GM12878 (cell line): Measurements from ENCODE around the gene RASAL1. TPM values are rescaled to one million over a fixed set of nuclear protein-coding genes. Genes with fewer than 3 reads are reported as not detected.

ENCODE experiments used
- CEBPB ChIP-seq, 2 experiments: fragments of 150-350 bp in 1 of 2; IDR thresholded peaks; 2 replicates each; pipeline ENCODE4 v1.6.1; 2012 to 2014; ENCODE audit warnings: low read depth in 2 of 2, low read length in 2 of 2, borderline replicate concordance in 1 of 2, inconsistent platforms in 1 of 2
- HDGF ChIP-seq: fragments of 450-650 bp; IDR thresholded peaks from 2 replicates; pipeline ENCODE4 v1.6.1; 2016; ENCODE audit warnings: antibody characterized with exemption
- MYB ChIP-seq: fragments of 150-350 bp; IDR thresholded peaks from 2 replicates; pipeline ENCODE4 v1.6.1; 2014; ENCODE audit warnings: mild to moderate bottlenecking, low read depth, low read length, borderline replicate concordance
- NBN ChIP-seq: fragments of 450-650 bp; IDR thresholded peaks from 2 replicates; pipeline ENCODE4 v1.6.1; 2016
- NR2C1 ChIP-seq: fragments of 450-650 bp; IDR thresholded peaks from 2 replicates; pipeline ENCODE4 v1.6.1; 2017; ENCODE audit warnings: antibody characterized with exemption, mild to moderate bottlenecking, moderate library complexity
- SIN3A ChIP-seq: IDR thresholded peaks from 2 replicates; pipeline ENCODE4 v1.6.1; 2012; ENCODE audit warnings: low read depth, low read length, improper control_type of control experiment
- SMARCA5 ChIP-seq: fragments of 450-650 bp; IDR thresholded peaks from 2 replicates; pipeline ENCODE4 v1.6.1; 2017; ENCODE audit warnings: mild to moderate bottlenecking
- SP1 ChIP-seq: IDR thresholded peaks from one replicate; pipeline ENCODE4 v1.6.1; 2011; ENCODE audit warnings: low read depth, low read length
- ZNF384 ChIP-seq: IDR thresholded peaks from 2 replicates; pipeline ENCODE4 v1.6.1; 2012; ENCODE audit warnings: low read depth, mild to moderate bottlenecking, low read length, improper control_type of control experiment, borderline replicate concordance
- polyA plus RNA-seq, 11 experiments: library from polyadenylated mRNA; depleted of rRNA in 4 of 11; unstranded in 6 of 11; stranded (reverse) in 5 of 11; fragments of >200 nt; fragmentation: Nextera tagmentation in 4 of 11; fragmentation: Illumina TruSeq in 1 of 11; extraction: Ambion mirVana in 4 of 11; extraction: Trizol in 1 of 11; gene quantifications; 1 replicate in 1 of 11; 2 replicates in 10 of 11; pipeline versions ENCODE4 v1.2.1 to v1.2.3, GENCODE V29; 2011 to 2016; ENCODE audit warnings: inconsistent platforms in 2 of 11, missing spikeins in 2 of 11, low read depth in 1 of 11
- total RNA-seq, 4 experiments: library from RNA; depleted of rRNA in 3 of 4; stranded (reverse); fragments of >200 nt in 3 of 4; fragmentation: Illumina TruSeq in 1 of 4; extraction: Trizol in 1 of 4; gene quantifications; 2 replicates each; pipeline versions ENCODE4 v1.2.1 to v1.2.3, GENCODE V29; 2013 to 2021
- TF ChIP-seq, protein P1 (sequence below): fragments of 450-650 bp; IDR thresholded peaks from 2 replicates; pipeline ENCODE4 v1.6.1; 2016; ENCODE audit warnings: mild to moderate bottlenecking
- TF ChIP-seq, protein P2 (sequence below): IDR thresholded peaks from 2 replicates; pipeline ENCODE4 v1.6.1; 2011; ENCODE audit warnings: low read depth, mild to moderate bottlenecking, low read length, moderate library complexity, borderline replicate concordance; ENCODE audit errors: extremely low read depth
- TF ChIP-seq, protein P3 (sequence below): IDR thresholded peaks from 2 replicates; pipeline ENCODE4 v1.6.1; 2012; ENCODE audit warnings: improper control_type of control experiment, low read depth, low read length; ENCODE audit not compliant: insufficient replicate concordance

The RASAL1 gene
- total and polyA plus RNA-seq, 10 of the 15 experiments (the other 5 are each of a cell fraction or from before 2014, with no cell fraction given), result 0.12 to 1.0 (median 0.52) TPM; not detected in 6

DNA sequence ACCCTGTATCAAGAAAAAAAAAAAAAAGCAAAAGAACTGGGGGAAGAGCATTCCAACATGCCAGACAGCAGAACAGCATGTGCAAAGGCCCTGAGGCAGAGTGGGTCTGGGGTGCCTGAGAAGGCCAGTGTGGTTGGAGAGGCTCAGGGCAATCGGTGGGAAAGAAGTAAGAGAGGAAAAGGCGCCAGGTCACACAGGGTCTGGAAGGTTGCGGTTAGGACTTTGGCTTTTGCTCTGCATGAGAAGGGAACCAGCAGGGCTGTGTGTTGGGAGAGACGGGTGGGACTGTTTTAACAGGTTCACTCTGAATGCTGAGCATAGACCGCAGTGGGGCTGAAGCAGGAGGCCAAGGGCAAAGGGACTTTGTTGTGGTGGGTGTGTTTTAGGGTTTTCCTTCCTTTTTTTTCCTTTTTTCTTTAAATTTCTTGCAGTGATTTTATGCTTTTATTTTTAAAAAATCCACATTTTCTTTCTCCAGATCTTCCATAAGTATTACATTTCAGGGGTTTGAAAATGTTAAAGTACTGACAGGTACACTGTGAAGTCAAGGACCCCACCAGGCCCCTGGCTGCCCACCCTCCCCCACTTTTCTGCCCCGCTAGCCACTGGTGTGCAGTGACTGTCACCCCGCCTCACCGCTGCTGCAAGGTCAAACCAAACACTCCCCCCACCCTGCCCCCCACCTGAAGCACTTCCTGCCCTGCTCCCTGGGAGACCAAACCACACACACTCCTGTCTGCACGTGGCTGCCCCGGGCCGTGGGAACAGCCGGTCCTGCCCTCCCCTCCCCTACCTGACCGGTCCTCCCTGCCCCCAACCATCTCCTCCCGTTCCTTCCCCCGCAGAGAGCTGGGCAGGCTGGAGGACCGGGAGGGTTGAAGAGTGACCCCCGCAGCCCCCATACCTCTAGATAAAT lies 49.1 kb downstream of the RASAL1 start (continued):
- TF ChIP-seq MYB, result no peak
- peak; percentile 82; the same call in 1 of the 2 replicates for TF ChIP-seq HDGF
- TF ChIP-seq NR2C1, result peak; percentile 38; the same call in 1 of the 2 replicates
- TF ChIP-seq, protein P1, sequence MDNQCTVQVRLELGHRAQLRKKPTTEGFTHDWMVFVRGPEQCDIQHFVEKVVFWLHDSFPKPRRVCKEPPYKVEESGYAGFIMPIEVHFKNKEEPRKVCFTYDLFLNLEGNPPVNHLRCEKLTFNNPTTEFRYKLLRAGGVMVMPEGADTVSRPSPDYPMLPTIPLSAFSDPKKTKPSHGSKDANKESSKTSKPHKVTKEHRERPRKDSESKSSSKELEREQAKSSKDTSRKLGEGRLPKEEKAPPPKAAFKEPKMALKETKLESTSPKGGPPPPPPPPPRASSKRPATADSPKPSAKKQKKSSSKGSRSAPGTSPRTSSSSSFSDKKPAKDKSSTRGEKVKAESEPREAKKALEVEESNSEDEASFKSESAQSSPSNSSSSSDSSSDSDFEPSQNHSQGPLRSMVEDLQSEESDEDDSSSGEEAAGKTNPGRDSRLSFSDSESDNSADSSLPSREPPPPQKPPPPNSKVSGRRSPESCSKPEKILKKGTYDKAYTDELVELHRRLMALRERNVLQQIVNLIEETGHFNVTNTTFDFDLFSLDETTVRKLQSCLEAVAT, result peak; percentile 86
- TF ChIP-seq SIN3A, result no peak
- TF ChIP-seq CEBPB (IDR thresholded peaks at IDR 0.05; ENCODE audit: borderline replicate concordance in 1 of 2, low read depth in 2 of 2, low read length in 2 of 2), result no peak
- TF ChIP-seq, protein P2, sequence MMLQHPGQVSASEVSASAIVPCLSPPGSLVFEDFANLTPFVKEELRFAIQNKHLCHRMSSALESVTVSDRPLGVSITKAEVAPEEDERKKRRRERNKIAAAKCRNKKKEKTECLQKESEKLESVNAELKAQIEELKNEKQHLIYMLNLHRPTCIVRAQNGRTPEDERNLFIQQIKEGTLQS, result no peak
- TF ChIP-seq ZNF384, result peak; percentile 45; the same call in 1 of the 2 replicates
- TF ChIP-seq, protein P3, sequence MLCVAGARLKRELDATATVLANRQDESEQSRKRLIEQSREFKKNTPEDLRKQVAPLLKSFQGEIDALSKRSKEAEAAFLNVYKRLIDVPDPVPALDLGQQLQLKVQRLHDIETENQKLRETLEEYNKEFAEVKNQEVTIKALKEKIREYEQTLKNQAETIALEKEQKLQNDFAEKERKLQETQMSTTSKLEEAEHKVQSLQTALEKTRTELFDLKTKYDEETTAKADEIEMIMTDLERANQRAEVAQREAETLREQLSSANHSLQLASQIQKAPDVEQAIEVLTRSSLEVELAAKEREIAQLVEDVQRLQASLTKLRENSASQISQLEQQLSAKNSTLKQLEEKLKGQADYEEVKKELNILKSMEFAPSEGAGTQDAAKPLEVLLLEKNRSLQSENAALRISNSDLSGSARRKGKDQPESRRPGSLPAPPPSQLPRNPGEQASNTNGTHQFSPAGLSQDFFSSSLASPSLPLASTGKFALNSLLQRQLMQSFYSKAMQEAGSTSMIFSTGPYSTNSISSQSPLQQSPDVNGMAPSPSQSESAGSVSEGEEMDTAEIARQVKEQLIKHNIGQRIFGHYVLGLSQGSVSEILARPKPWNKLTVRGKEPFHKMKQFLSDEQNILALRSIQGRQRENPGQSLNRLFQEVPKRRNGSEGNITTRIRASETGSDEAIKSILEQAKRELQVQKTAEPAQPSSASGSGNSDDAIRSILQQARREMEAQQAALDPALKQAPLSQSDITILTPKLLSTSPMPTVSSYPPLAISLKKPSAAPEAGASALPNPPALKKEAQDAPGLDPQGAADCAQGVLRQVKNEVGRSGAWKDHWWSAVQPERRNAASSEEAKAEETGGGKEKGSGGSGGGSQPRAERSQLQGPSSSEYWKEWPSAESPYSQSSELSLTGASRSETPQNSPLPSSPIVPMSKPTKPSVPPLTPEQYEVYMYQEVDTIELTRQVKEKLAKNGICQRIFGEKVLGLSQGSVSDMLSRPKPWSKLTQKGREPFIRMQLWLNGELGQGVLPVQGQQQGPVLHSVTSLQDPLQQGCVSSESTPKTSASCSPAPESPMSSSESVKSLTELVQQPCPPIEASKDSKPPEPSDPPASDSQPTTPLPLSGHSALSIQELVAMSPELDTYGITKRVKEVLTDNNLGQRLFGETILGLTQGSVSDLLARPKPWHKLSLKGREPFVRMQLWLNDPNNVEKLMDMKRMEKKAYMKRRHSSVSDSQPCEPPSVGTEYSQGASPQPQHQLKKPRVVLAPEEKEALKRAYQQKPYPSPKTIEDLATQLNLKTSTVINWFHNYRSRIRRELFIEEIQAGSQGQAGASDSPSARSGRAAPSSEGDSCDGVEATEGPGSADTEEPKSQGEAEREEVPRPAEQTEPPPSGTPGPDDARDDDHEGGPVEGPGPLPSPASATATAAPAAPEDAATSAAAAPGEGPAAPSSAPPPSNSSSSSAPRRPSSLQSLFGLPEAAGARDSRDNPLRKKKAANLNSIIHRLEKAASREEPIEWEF, result peak; percentile 76
- TF ChIP-seq SMARCA5, result peak; percentile 96
- peak; percentile 68 for TF ChIP-seq NBN
- peak; percentile 29 for TF ChIP-seq SP1
- TF ChIP-seq, all 136 proteins: peak for 35
